Midbrain (tissue), 1 donor: ENCODE results near the gene HPS4.
"Not testable (repeated sequence)": the region's sequence is repeated elsewhere in the genome, so short reads cannot be mapped to it uniquely, and the experiment has no call there.

Source experiments
- DNase-seq: peaks from one replicate; lab custom pipeline; 2025; lab: John Stamatoyannopoulos, UW

The HPS4 gene

GRCh38 chr22:26442086-26442756 lies 41.4 kb downstream of the HPS4 start:
- no peak for DNase-seq

- DNase-seq, result no peak
Measured at GRCh38 chr22:26439559-26439958, 44.0 kb downstream of the HPS4 start.

- DNase-seq, result not testable (repeated sequence)
Measured at GRCh38 chr22:26438776-26439175, 44.8 kb downstream of the HPS4 start.

- DNase-seq, result no peak
Measured at GRCh38 chr22:26437694-26438392, 45.7 kb downstream of the HPS4 start.

- DNase-seq, result no peak
Measured at GRCh38 chr22:26436903-26437515, 46.6 kb downstream of the HPS4 start.

- DNase-seq, result no peak
Measured at GRCh38 chr22:26435327-26436093, 48.1 kb downstream of the HPS4 start.

GRCh38 chr22:26433805-26434204 lies 49.8 kb downstream of the HPS4 start:
- no peak for DNase-seq

- DNase-seq, result no peak
Measured at GRCh38 chr22:26432619-26433311, 50.8 kb downstream of the HPS4 start.

- DNase-seq, result no peak
Measured at GRCh38 chr22:26431261-26431995, 52.2 kb downstream of the HPS4 start.

GRCh38 chr22:26430600-26430999 lies 53.0 kb downstream of the HPS4 start:
- DNase-seq, result no peak

- no peak for DNase-seq
Measured at GRCh38 chr22:26429458-26430286, 53.9 kb downstream of the HPS4 start.

GRCh38 chr22:26428515-26429457 lies 54.8 kb downstream of the HPS4 start, which contains the start of gene ASPHD2:
TSS of gene ASPHD2 (plus strand) at chr22:26429260. CDS start at chr22:26433616, 4,356 bp downstream.
- DNase-seq, result peak; percentile 56

GRCh38 chr22:26426924-26427323 lies 56.7 kb downstream of the HPS4 start:
- DNase-seq, result no peak

GRCh38 chr22:26418620-26419019 lies 65.0 kb downstream of the HPS4 start:
- no peak for DNase-seq

GRCh38 chr22:26417406-26417805 lies 66.2 kb downstream of the HPS4 start:
- DNase-seq, result no peak

GRCh38 chr22:26416670-26417276 lies 66.8 kb downstream of the HPS4 start:
- no peak for DNase-seq

GRCh38 chr22:26416256-26416655 lies 67.3 kb downstream of the HPS4 start:
- no peak for DNase-seq

- no peak for DNase-seq
Measured at GRCh38 chr22:26414347-26414746, 69.2 kb downstream of the HPS4 start.

GRCh38 chr22:26410386-26410785 lies 73.2 kb downstream of the HPS4 start:
- no peak for DNase-seq
